ENCODE data around the gene TRIM2.
"Not testable (repeated sequence)": the region's sequence is repeated elsewhere in the genome, so short reads cannot be mapped to it uniquely, and the experiment has no call there.

The TRIM2 gene

DNA sequence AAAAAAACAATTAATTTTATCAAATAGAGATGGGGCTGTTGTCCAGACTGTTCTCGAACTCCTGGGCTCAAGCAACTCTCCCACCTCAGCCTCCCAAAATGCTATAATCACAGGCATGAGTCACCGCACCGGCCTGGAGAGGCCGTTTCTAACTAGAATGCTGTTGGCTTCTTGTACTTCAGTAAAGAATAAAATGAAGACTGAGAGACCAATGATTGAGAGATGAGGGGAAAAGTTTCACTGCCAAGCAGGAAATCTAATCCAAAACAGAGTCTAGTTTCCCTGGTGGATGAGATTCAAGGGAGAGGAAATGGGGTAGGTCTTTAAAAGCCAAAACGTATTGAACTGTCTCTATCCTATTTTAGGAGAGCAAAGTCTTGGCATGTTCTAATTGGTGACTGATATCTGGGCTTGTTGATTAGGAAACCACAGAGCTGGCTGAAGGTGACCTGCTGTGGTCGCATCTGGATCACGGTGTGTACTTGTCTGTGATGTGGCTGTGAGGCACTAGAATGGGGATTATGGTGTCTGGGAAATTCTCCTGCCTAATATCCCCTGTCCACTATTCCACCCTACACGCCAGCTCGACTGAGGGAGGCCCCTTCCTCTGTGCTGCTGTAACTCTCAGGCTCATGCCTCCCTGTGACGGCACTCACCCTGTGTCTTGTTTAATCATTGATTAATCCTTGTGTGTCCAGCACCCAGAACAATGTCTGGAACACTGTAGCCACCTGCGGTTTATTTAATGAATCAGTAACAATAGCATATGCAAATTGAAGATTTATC, 15.0 kb upstream of the TRIM2 start:
- in situ Hi-C loops (cut with MboI; ENCODE audit: low sequenced_read_pairs), result no loop called here

DNA sequence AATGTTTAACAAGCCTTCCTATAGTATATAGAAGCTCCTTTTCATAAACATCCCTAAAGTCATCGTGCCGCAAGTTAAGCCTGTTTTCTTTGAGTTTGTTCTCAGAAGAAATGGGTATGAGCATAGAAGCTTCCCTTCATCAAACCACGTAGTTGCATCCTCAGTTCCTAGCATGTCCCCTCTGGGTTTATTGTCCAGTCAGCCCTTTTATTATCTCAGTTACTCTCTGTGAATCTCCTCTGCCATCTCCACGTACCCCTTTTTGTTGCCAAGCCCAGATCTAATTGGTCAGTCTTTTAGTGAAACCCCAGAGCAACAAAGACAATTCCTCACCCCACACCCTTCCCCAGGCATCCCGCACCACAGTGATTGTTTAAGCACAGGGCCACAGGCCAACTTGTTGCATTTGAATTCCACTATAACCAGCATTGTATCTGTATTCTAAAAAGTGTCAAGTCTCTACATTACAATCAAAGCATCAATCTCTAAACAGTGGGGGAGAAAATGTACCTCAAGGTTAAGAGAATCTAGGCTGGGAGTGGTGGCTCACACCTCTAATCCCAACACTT, 12.4 kb upstream of the TRIM2 start:
- in situ Hi-C loops (cut with MboI; ENCODE audit: low sequenced_read_pairs), result no loop called here

DNA sequence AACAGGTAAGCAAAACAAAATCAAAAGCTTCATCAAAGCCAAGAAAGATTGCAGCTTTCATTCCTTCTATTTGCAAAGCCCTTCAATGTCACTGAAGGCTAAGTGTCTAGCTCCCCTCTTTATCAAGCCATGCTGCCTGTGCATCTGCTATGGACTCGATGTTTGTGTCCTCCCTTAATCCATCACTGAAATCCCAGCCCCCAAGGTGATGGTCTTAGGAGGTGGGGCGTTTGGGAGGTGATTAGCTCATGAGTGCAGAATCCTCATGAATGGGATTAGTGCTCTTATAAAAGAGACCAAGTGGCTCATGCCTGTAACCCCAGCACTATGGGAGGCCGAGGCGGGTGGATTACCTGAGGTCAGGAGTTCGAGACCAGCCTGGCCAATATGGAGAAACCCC, 6.9 kb upstream of the TRIM2 start:
- in situ Hi-C loops (cut with MboI; ENCODE audit: low sequenced_read_pairs), result no loop called here

DNA sequence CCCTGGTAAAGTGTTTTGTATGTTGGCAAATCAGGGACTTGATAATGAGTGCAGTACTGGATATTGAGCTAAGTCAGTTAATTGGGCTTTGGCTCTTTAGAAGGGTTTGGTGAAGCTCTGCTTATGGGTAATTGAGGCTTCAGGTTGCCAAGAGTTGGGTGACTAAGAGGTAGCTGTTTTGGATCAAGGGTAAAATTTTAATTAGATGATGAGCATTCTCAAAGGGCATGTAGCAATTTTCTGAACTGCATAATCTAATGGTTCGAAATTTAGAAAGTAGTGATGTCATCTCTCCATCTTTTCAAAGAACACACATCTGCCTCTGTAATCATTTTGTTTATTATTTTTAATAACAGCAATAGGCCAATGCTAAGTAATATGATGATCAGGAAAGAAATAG, 5.5 kb upstream of the TRIM2 start:
- in situ Hi-C loops (cut with MboI; ENCODE audit: low sequenced_read_pairs), result no loop called here

DNA sequence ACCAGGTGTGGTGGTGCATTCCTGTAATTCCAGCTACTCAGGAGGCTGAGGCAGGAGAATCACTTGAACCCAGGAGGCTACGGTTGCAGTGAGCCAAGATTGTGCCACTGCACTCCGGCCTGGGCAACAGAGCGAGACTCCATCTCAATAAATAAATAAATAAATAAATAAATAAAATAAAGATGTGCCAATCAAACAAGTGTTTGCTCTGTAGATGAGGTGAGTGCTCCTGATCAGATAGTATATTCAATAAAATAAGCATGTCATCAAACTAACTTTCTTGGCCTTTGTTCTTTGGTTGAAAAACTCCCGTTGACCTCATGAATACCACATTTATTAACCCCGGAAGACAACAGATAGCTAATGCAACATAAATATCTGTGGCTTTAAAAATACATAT, 497 bp upstream of the TRIM2 start:
- in situ Hi-C loops (cut with MboI; ENCODE audit: low sequenced_read_pairs), result not testable (repeated sequence)

DNA sequence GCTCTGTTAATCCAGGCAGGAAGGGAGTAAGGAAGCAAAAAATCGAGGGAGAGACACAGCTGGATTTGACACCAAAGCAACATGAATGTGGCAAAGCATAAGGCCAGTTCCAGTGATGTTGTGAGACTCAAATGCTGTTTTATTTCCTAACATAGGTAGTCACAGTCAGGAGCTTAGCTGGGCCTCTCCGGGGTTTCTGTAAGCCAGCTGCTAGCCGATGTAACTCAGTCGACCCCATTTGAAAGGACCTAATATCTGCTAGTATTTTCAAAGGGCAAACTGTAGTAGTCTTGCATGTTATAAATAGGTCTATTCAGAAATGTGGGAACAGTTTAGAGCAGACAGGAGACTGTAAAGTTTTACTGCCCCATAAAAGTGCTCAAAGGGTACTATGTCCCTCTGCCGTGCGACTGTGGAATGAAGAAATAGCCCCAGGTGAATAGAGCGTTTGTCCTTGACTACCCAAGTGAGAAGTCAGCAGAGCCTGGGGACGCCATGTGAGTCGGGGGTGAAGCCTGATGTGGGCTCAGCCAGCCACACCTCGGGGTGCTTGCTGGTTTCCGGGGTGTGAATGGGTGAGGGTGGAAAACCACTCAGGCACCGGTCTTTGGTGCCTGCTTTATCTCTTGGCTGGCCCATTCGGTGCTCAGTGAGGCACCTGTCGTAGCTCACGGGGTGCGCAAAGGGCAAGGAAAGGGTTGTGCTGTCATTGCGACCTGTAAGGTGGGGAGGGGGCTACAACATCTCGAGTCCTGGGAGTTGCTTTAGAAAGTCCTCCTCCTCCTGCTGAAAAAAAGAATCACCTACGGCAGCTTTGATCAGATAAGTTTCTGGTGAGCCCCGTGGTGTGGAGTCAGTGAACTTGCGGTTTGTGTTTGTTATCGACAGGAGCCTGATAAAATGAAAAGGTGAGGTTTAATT, 745 bp downstream of the TRIM2 start:
- in situ Hi-C loops (cut with MboI; ENCODE audit: low sequenced_read_pairs), result no loop called here

DNA sequence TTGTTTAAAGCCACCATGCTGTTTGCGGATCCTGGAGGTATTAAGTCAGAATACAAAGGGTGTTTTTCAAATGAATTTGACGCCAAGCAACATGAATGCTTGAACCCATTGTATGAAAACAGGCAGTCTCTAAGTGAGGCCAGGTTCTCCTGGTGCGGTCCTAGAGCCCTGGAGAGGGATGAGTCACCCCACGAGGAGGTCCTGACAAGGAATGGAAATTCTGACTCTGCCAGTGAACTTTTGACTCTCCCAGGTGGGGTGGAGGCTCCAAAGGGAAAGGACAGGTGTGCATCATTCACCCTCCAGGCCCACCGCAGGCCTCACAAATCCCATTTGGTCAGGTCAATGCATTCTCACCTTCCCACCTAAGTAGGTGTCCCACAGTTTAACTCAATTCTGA, 1.5 kb downstream of the TRIM2 start:
- in situ Hi-C loops (cut with MboI; ENCODE audit: low sequenced_read_pairs), result no loop called here

DNA sequence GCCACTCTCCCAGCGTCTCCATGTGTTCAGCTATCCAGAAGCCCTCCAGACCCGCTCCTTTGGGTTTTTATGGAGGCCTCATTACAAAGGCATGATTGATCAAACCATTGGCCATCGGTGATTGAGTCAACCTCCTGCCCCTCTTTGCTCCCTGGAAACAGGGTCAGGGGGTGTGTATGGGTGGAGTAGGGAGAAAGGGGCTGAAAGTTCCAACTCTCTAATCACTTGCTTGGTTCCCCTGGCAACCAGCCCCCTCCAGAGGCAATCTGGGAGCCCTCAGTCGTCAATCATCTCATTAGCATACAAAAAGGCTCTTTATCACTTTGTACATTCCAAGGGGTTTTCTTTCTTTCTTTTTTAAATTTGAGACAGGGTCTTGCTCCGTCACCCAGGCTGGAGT, 2.3 kb downstream of the TRIM2 start:
- in situ Hi-C loops (cut with MboI; ENCODE audit: low sequenced_read_pairs), result no loop called here

DNA sequence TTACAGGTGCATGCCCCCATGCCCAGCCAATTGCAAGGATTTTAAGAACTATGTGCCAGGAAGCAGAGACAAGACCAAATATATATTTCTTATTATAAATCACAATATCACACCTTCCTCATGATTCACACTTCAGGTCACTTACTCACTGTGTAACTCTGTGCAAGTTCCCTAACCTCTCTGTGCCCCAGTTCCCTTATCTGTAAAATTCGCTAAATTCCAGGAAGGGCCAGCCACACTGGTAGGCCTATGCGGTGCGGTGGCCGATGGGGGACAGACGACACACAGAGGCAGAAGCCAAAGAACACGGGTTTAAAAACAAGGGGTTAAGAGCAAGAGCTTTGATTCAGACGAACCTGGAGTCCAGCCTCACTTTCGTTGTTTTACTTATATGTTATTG, 2.8 kb downstream of the TRIM2 start:
- in situ Hi-C loops (cut with MboI; ENCODE audit: low sequenced_read_pairs), result no loop called here

DNA sequence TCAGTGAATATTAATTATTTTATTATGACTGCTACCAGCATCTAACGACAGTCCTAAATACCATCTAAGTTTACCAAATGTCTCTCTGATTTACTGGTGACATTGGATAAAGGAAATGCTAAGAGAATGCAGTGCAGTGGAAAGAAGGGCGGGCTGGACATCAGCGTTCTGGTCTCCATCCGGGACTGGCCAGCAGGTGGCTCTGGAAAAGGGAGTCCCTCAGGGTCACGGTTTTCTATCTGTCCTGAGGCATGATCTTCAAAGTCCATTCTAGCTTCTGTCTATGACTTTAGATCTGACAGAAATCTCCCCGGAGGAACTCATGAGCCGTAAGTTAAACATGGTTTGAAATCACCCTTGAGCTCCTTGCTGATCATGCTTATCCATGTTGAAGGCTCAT, 3.3 kb downstream of the TRIM2 start:
- in situ Hi-C loops (cut with MboI; ENCODE audit: low sequenced_read_pairs), result no loop called here

DNA sequence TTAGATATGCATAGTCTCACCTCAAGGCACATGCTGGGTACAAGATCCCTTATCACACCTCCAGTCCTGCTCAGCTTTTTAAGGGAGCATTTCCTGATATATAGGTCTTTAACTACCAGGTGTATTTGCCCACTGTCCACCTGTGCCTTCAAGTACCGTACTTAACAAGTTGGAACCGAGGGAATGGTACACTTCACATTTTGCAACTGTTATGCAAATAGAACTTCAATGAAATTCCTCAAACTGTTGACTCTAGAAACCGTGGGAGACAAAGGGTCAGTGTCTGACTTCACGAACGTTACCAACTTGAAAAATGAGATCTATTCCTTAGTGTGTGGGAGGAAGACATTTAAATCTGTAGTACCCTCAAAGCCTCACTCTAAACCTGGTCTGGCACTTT, 5.2 kb downstream of the TRIM2 start:
- in situ Hi-C loops (cut with MboI; ENCODE audit: low sequenced_read_pairs), result no loop called here

DNA sequence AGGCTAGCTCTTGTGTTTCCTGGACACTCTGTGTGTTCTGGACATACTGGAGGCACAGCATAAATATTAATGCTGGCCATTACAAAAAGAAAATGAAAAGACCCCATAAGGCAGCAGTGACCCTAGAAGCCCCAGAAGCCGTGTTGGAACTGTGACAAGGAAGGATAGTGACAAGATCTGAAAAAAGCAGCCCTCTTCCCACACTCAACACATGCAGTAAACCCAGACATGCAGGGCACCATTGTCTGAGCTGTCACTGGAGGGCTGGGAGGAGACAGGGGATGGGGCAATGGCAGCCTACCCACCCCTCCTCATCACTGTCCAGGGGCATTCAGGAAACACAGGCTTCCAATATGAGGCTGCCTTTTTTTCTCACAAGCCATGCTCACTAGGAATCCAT, 6.5 kb downstream of the TRIM2 start:
- in situ Hi-C loops (cut with MboI; ENCODE audit: low sequenced_read_pairs), result no loop called here

DNA sequence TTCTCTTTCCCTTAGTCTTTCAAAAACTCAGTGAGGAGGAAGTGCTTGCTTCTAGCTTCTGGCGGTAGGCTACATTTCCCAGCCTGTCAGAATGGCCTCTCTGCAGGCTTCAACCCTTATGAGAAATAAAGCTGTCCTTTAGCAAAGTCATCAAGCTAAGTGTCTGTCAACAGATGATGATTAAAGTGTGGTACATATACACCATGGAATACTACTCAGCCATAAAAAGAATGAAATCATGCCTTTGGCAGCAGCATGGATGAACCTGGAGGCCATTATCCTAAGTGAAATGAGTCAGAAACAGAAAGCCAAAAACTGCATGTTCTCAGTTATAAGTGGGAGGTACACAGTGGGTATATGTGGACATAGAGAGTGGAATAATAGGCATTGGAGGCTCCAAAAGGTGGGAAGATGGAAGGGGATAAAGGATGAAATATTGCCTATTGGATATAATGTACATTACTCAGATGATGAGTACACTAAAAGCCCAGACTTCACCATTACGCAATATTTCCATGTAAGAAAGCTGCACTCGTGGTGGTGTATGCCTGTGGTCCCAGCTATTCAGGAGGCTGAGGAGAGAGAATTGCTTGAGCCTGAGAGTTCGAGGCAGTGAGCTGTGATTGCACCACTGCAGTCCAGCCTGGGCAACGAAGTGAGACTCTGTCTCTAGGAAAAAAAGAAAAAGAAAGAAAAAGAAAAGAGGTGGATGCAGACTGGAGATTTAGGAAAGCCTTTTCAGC, 7.9 kb downstream of the TRIM2 start:
- in situ Hi-C loops (cut with MboI; ENCODE audit: low sequenced_read_pairs), result no loop called here

DNA sequence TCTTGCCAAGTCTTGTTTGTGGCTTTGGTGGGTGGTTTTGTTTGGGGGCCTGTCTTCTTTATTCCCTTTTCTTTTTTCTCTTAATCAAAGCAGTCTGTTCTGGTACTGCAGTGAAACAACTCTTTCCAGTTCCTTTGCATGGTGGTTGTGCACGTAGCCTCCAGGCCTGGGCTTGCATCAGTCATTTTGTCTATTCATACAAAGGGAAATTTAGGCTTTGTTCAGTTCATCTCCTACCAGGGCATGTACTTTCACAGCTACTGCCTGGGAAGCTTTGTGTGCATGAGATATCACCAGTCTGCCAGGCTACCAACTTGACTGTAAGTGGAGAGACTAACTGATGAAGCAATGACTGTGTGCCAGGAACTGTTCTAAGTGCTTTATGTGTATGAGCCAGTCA, 8.5 kb downstream of the TRIM2 start:
- in situ Hi-C loops (cut with MboI; ENCODE audit: low sequenced_read_pairs), result no loop called here

DNA sequence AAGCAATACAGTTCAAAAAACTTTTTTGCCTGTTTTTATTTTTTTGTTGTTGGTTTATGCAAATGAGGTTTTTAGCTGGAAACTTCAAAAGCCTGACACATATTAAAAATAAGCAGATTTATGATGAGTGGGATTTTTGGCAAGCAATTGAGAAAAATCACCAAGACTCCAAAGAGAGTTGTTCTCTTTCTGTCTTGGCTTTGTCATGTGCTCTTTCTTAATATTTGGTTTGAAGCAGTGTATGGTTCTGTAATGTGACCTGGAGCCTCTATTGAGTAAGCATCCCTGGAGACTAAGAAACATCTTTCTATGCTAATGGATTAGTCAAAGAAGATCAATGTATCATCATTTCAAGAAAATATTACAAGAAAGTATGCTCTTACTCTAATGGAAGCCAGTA, 11.7 kb downstream of the TRIM2 start:
- in situ Hi-C loops (cut with MboI; ENCODE audit: low sequenced_read_pairs), result no loop called here

DNA sequence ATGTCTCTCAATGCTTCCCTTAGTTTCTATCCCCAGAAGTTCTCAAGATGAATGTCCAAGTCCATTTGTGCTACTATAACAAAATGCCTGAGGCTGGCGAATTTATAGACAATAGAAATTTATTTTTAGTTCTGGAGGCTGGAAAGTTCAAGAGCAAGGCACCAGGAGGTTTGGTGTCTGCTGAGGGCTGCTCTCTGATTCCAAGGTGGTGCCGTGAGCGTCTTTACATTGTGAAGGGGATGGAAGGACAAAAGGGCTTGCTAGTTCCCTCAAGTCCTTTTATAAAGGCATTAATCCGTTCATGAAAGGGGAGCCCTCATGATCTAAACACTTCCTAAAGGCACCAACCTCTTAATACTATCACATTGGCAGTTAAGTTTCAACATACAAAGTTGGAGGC, 12.3 kb downstream of the TRIM2 start:
- in situ Hi-C loops (cut with MboI; ENCODE audit: low sequenced_read_pairs), result no loop called here

DNA sequence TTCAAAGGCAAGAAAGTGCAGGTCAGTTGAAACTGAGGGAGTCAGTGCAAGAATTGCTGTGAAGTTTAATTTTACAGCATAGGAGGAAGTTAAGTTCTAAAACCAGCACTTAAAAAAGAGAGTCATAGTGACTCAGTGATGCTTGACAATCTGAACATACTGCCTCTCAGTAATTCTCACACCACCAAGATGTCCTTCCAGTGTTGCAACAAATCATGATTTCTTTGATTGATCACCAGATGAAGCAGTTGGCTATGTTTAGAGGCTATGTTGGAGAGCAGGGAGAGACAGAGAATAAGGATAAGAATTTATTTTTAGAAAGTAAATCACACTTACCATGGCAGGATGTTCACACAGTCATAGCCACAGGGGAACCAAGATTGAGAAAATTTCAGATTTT, 13.2 kb downstream of the TRIM2 start:
- in situ Hi-C loops (cut with MboI; ENCODE audit: low sequenced_read_pairs), result no loop called here

DNA sequence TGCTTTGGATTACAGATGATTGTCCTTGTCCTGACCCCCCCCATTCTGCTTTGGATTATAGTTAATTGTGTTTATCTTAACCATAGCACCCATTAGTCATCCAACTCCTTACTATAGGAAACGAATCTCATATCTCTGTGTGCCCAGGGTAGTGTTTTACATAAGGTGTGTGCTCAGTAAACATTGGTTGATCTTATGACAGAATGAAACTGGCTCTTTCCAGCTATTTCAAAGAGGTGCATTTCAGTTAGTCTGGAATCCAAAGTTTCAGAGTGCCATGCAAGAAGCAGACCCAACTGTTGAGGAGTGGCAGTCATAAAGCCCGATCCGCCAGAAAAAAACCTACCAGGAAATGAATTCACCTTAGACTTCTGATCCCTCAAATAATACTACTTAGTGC, 14.7 kb downstream of the TRIM2 start:
- in situ Hi-C loops (cut with MboI; ENCODE audit: low sequenced_read_pairs), result no loop called here

DNA sequence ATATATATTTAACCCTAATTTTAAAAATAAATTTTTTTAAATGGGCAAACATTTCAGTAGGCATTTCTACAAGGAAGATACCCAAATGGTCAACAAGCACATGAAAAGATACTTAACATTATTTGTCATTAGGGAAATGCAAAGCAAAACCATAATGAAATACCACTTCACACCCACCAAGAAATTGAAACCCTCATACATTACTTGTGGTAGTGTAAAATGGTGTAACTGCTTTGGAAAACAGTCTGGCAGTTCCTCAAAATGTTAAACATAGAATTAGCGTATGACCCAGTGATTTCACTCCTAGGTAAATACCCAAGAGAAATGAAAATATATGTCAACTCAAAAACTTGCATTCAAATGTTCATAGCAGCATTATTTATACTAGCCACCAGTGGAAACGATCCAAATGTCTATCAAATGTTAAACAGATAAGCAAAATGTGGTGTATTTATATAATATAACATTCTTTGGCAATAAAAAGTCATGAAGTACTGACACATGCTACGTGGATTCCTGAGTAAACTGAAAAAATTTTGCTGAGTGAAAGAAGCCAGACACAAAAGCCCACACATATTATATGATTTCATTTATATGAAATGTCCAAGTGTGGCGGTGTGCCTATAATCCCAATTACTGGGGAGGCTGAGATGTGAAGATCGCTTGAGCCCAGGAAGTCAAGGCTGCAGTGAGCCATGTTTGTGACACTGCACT, 16.6 kb downstream of the TRIM2 start:
- in situ Hi-C loops (cut with MboI; ENCODE audit: low sequenced_read_pairs), result no loop called here

All from HL-60/S4 treated with retinoic acid at 250 ng/mL for 4 days and 3 days (cell line).